NAMALWA (cell line): Measurements from ENCODE around the gene JUN.

Source experiments
- DNase-seq: peaks from one replicate; pipeline ENCODE4 v3.0.0-alpha.2; 2015; ENCODE audit warnings: low spot score

JUN gene

GRCh38 chr1:58783090-58783992 is 506 bp downstream of the JUN start:
- no peak for DNase-seq

DNA sequence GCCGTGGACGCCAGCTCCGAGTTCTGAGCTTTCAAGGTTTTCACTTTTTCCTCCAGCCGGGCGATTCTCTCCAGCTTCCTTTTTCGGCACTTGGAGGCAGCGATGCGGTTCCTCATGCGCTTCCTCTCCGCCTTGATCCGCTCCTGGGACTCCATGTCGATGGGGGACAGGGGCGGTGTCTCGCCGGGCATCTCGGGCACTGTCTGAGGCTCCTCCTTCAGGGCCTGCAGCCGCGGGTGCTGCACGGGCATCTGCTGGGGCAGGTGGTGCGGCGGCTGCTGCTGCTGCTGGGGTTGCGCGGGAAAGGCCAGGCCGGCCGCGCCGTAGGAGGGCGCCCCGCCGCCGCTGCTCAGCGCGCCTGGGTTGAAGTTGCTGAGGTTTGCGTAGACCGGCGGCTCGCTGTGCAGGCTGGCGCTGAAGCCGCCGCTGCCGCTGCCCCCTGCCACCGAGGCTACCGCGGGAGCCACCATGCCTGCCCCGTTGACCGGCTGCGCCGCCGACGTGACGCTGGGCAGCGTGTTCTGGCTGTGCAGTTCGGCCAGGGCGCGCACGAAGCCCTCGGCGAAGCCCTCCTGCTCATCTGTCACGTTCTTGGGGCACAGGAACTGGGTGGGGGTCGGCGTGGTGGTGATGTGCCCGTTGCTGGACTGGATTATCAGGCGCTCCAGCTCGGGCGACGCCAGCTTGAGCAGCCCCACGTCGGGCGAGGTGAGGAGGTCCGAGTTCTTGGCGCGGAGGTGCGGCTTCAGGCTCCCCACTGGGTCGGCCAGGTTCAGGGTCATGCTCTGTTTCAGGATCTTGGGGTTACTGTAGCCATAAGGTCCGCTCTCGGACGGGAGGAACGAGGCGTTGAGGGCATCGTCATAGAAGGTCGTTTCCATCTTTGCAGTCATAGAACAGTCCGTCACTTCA is 1.4 kb downstream of the JUN start:
- DNase-seq: peak; percentile 43

DNA sequence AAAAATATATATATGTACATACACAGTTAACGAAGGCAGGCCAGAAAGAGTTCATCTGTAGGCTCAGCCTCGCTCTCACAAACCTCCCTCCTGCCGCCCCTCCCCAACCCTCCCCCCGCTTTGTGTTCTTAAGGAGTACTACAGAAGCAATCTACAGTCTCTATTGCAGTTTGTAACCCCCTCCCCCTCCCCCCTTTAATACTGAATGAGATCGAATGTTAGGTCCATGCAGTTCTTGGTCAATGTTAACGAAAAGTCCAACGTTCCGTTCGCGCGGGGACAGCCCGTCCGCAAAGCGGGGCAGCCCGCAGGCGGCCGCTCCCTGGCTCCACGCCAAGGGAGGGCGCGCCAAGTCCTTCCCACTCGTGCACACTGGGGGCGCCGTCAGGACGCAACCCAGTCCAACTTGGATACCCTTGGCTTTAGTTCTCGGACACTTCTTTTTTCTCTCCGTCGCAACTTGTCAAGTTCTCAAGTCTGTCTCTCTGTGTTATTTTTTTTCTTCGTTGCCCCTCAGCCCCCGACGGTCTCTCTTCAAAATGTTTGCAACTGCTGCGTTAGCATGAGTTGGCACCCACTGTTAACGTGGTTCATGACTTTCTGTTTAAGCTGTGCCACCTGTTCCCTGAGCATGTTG is 2.2 kb downstream of the JUN start:
- DNase-seq: peak; percentile 36

- peak; percentile 61 for DNase-seq
These were observed 2.9 kb downstream of the JUN start for GRCh38 chr1:58780836-58781452.

DNA sequence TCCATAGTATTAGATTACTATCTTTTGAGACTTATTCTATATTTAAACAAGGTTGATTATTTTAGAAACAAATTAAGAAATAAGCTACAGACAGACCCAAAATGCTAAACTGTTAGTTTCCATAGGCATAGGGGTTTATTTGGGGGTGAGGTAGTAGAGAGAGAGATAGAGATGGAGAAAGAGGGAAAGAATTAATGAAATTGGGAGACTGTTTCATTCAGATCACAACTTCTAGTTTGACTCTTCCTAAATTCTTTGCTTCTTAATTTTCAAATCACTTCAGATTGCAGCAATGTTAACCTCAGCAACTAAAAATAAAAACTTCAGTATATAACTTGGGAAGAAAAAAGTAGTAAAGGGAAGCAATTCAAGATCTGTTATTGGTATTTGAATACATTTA is 3.4 kb downstream of the JUN start:
- DNase-seq: peak; percentile 42

DNA sequence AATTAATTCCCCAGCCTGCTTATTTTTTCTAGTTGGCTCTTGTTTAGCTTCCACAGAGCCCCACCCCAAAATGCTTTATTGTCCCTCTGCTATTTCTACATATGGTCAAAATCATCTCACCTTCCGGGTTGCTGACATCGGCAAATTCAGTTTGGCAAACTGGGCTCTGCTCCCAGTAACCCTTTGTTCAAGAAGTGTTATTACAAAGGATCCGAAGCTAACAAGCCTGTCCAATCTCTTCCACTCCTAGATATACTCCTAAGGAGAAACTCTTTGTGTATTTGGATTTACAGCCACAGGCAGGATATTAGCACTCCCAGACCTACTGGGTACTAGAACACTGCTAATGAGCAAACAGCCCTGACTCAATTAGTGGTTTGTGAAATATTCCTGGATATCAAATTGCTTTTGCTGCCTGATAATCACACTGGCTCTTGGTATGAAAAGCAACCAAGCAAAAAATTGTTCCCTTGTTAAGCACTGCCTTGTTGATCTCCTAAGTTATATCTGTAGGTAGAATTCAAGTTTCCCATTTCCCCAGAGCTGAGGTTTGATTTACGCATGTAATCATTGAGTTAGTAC is 4.0 kb downstream of the JUN start:
- peak; percentile 51 for DNase-seq

- peak; percentile 5 for DNase-seq
These were observed 4.6 kb downstream of the JUN start for GRCh38 chr1:58779059-58779754.

GRCh38 chr1:58778385-58779000 is 5.4 kb downstream of the JUN start:
- DNase-seq: no peak

DNA sequence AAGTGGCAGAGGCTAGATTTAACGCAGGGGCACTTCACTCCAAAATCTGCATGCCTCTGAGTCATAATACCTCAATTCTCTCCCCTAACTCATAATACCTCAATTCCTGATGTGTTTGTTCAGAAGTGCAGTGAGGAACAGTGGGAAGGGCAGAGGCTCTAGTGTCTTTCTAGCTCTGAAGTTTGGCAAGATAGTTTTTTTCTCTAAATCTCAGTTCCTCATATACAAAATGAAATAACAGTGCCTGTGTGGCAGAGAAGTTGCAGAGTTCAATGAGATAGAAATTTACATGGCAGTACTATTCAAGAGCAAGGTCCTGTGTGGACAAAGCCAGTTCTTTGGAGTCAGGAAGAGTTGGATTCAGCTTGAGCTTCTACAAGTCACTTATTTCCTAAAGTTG is 9.8 kb downstream of the JUN start:
- no peak for DNase-seq

- DNase-seq: peak; percentile 51
These were observed 10.4 kb downstream of the JUN start for GRCh38 chr1:58773406-58773840.

- DNase-seq: no peak
These were observed 14.0 kb downstream of the JUN start for GRCh38 chr1:58769809-58770320.

DNA sequence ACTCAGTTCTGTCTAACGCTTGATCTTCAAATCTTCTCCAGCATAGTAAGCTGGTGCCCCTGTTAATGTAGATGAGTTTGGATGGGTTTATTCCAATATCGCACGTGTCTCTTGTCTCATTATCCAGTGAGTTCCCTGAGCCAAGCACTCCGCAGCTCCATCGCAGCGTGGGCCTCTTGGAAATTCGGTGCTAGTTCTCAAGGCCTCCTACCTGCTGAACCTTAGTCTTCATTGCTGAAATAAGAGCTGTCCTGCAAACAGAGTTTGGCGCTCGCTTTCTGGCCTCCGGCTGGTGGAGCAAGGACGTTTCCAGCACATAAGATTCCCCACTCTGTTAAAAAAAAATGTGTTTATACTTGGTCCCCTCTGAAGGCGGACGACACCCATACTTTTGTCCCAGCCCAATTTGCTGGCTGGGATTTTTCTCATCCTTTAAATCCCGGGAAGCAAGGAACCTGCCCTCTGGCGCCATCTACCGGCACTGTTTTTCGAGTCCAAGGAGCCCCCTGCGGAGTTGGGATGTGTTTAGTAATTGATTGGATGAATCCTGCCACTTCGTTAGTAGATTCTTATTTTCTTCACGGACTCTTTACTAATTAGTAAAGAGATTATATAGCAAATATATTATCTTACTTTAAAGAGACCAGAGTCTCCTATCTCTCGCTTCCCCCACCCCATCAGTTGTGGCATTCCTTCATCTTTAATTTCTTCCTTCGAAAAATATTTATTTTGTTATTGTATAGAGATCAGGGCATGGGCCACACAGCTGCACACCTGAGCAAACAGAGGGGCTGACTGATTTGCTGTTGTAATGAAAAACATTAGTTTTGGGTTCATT is 14.7 kb downstream of the JUN start:
- DNase-seq: no peak

DNA sequence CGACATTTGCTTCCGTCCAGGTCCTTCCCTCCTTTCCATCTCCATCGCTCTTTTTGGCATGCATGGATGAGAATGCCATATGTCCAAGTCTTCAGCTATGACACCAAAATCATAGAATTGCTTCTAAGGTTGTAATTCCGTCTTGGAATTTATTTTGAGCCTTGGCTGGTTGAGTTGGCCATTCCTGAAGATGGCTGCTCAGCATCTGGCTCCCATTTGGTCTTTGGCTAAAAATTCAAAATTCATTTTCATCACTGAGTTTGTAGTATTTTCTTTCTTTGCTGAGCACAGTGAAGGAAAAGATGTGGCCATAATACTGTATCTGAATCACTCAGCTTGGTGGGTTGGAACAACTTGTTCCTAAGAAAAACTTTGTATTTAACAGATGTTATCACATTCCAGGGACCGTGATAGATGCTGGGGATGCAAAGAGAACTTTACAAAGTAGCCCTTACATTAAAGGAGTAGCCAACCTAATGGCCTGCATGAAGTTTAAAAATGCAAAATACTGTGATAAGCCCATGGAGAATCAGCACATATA is 15.6 kb downstream of the JUN start:
- no peak for DNase-seq

DNA sequence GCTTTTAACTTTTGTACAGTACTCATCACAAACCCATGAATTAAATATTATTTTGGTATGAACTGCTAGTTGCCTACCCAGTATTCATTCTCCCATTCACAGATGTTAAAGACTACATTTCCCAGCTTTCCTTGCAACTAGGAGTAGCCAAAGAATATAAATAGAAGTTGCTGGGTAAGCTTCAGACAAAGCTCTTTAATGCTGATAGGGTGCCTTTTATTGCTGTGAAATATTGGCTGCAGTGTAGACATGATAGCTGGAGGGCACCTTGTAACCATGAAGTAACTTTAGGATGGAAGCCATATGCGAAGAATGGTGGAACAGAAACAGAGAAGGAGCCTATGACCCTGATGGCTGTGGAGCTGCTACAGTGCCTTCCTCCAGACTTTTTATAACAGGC is 16.7 kb downstream of the JUN start:
- no peak for DNase-seq

- DNase-seq: no peak
These were observed 18.4 kb downstream of the JUN start for GRCh38 chr1:58765441-58765840.

DNA sequence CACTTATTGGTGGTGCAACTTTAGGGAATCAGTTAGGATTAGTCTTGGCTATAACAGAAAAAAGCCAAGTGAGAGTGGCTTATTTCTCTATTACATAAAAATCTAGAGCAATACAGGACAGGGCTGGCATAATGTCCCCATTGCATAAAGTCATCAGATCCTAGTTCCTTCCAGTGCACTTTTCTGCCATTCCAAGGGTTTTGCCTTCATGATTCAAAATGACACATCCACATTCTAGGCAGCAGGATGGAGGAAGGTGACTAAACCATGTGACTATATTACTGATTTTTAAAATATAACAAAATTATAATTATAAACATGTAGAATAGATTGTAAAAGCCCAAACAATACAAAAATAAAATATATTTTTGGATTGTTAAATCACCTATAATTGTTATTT is 18.8 kb downstream of the JUN start:
- no peak for DNase-seq

DNA sequence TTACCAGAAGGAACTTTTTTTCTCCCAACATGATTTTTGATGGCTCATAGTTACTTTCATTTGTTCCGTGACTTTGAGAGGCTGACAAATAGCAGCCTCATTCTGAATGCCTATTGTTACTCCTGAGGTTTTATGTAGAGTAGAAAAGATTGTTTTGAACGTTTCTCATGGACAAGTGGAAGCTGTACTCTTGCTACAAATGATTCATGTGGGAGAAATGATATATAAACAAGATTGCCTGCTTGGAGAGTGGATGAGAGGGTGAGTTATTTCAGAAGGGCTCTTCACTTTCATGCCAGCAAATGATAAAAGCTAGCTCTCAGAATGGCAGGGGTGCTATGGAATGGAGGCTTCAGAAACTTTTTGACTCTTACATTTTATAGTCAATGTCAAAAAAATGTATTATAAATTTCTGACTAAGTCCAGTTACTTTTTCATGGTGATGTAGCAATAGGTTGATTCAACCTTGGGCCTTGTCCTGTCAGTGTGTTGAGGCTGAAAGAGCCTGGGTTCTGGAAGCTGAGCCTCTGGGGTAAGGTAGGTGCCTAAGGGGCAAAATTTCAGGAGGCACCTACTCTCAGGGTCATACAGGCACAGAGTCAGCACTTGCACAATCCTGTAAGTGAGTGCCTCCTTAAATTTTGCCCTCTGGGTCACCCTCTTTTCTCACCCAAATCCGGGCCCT is 19.4 kb downstream of the JUN start:
- no peak for DNase-seq

- DNase-seq: no peak
These were observed 20.6 kb downstream of the JUN start for GRCh38 chr1:58763214-58763613.
